ENCODE measurements around the gene NHLH1. TPM values are rescaled to one million over a fixed set of nuclear protein-coding genes. Genes with fewer than 3 reads are reported as not detected.

Gene NHLH1
- polyA plus RNA-seq, 1 experiment = 0.20 TPM

GRCh38 chr1:160420881-160421842 lies 54.3 kb downstream of the NHLH1 start:
- POLR2A ChIA-PET = no interaction called here
- Histone ChIP-seq H3K4me3 (ENCODE audit: low read depth, low read length) (no peak overlapping the region), H3K27me3 (ENCODE audit: control insufficient read depth, insufficient read depth, low read length) (0 out of 2 replicates have a peak, but pooled peaks cover 2% of the 10 kb centered on the region), H3K36me3 (ENCODE audit: control insufficient read depth, insufficient read depth, low read length) (no peaks in the 10 kb centered on the region)
- no peak for DNase-seq (ENCODE audit: low read depth)
- TF ChIP-seq, protein P1, sequence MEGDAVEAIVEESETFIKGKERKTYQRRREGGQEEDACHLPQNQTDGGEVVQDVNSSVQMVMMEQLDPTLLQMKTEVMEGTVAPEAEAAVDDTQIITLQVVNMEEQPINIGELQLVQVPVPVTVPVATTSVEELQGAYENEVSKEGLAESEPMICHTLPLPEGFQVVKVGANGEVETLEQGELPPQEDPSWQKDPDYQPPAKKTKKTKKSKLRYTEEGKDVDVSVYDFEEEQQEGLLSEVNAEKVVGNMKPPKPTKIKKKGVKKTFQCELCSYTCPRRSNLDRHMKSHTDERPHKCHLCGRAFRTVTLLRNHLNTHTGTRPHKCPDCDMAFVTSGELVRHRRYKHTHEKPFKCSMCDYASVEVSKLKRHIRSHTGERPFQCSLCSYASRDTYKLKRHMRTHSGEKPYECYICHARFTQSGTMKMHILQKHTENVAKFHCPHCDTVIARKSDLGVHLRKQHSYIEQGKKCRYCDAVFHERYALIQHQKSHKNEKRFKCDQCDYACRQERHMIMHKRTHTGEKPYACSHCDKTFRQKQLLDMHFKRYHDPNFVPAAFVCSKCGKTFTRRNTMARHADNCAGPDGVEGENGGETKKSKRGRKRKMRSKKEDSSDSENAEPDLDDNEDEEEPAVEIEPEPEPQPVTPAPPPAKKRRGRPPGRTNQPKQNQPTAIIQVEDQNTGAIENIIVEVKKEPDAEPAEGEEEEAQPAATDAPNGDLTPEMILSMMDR (IDR thresholded peaks at IDR 0.05; ENCODE audit: insufficient read depth, low read depth, low read length) = no peak
- CTCF ChIA-PET = interaction anchor here (0.6 to 1.1 kb wide), 2 partner anchors 10 to 215 kb away, joined by 3 to 5 read pairs; no protein-coding TSS in a partner anchor

- Histone ChIP-seq H3K27me3 (ENCODE audit: control insufficient read depth, insufficient read depth, low read length) (0 out of 2 replicates have a peak, but pooled peaks cover 2% of the 10 kb centered on the region), H3K4me3 (ENCODE audit: low read depth, low read length) (no peak overlapping the region), H3K36me3 (ENCODE audit: control insufficient read depth, insufficient read depth, low read length) (no peaks in the 10 kb centered on the region)
- DNase-seq (ENCODE audit: low read depth) = no peak
- TF ChIP-seq, protein P1 (IDR thresholded peaks at IDR 0.05; ENCODE audit: insufficient read depth, low read depth, low read length) = no peak
- ChIA-PET POLR2A (no interaction called here), CTCF (interaction anchor here (0.6 to 1.1 kb wide), 2 partner anchors 9 to 216 kb away, joined by 3 to 5 read pairs; no protein-coding TSS in a partner anchor)
These were observed 55.0 kb downstream of the NHLH1 start for GRCh38 chr1:160421881-160422280.

Small RNAs within 50 kb of the gene (small RNA-seq; reads per million reads assigned to genes)
- gene RF00019 (ENCODE audit: insufficient read length, low read depth, low replicate concordance) (not detected), gene RNU4-42P (ENCODE audit: insufficient read length, low read depth, low replicate concordance) (not detected)

Other genes starting within 250 kb of the NHLH1 start
- not detected in 2 replicates for gene ATP1A4, start 215.5 kb upstream of the NHLH1 start, polyA plus RNA-seq (2011; rRNA removed)
- 1.4 and 1.5 TPM in 2 replicates for gene CASQ1, start 176.5 kb upstream of the NHLH1 start, polyA plus RNA-seq (2011; rRNA removed)
- gene PEA15, start 161.7 kb upstream of the NHLH1 start, polyA plus RNA-seq (2011; rRNA removed) = 937 and 1,035 TPM in 2 replicates
- 84.0 and 87.3 TPM in 2 replicates for gene DCAF8, start 104.5 kb upstream of the NHLH1 start, polyA plus RNA-seq (2011; rRNA removed)
- gene PEX19, start 81.9 kb upstream of the NHLH1 start, polyA plus RNA-seq (2011; rRNA removed) = 52.6 and 69.1 TPM in 2 replicates
- 267 and 304 TPM in 2 replicates for gene COPA, start 23.8 kb upstream of the NHLH1 start, polyA plus RNA-seq (2011; rRNA removed)
- 214 and 260 TPM in 2 replicates for gene NCSTN, start 23.7 kb upstream of the NHLH1 start, polyA plus RNA-seq (2011; rRNA removed)
- gene VANGL2, start 33.5 kb downstream of the NHLH1 start, polyA plus RNA-seq (2011; rRNA removed) = 0.23 and 0.33 TPM in 2 replicates
- not detected in 2 replicates for gene SLAMF6, start 156.2 kb downstream of the NHLH1 start, polyA plus RNA-seq (2011; rRNA removed)
- gene CD84, start 212.4 kb downstream of the NHLH1 start, polyA plus RNA-seq (2011; rRNA removed) = not detected in 2 replicates